Liver (tissue), 9 donors: ENCODE measurements around the gene FGD6. TPM values are rescaled to one million over a fixed set of nuclear protein-coding genes. Genes with fewer than 3 reads are reported as not detected.

Source experiments
- DNase-seq: peaks from one replicate; pipeline ENCODE4 v3.0.0-alpha.2; 2017; ENCODE audit warnings: low spot score
- H3K27ac ChIP-seq, 2 donors: one replicate each; pipeline ENCODE4 v1.7.0; 2013; ENCODE audit warnings: inconsistent platforms in 2 of 2, low read length in 2 of 2, control low read depth in 1 of 2, low read depth in 1 of 2, mild to moderate bottlenecking in 1 of 2
- H3K27me3 ChIP-seq, 4 donors: one replicate each; pipeline versions ENCODE4 v1.6.1 to v1.7.0; 2013; ENCODE audit warnings: low read length in 3 of 4, inconsistent platforms in 1 of 4, mild to moderate bottlenecking in 1 of 4, moderate library complexity in 1 of 4; ENCODE audit not compliant: control insufficient read depth in 4 of 4, insufficient read depth in 4 of 4
- H3K36me3 ChIP-seq, 4 donors: one replicate each; pipeline versions ENCODE4 v1.6.1 to v1.7.0; 2013; ENCODE audit warnings: low read length in 3 of 4, mild to moderate bottlenecking in 3 of 4, low read depth in 1 of 4, moderate library complexity in 1 of 4; ENCODE audit not compliant: control insufficient read depth in 4 of 4, insufficient read depth in 3 of 4
- H3K4me1 ChIP-seq, 4 donors: one replicate each; pipeline versions ENCODE4 v1.6.1 to v1.7.0; 2013; ENCODE audit warnings: low read length in 3 of 4, mild to moderate bottlenecking in 3 of 4, moderate library complexity in 1 of 4; ENCODE audit not compliant: control insufficient read depth in 4 of 4, insufficient read depth in 4 of 4
- H3K4me3 ChIP-seq, 3 donors: one replicate each; pipeline versions ENCODE4 v1.6.1 to v1.7.0; 2013; ENCODE audit warnings: low read length in 3 of 3, control low read depth in 1 of 3, low read depth in 1 of 3, mild to moderate bottlenecking in 1 of 3
- H3K9ac ChIP-seq, 2 donors: one replicate each; pipeline ENCODE4 v1.7.0; 2013; ENCODE audit warnings: low read length in 2 of 2, mild to moderate bottlenecking in 2 of 2, moderate library complexity in 2 of 2, control low read depth in 1 of 2, low read depth in 1 of 2
- H3K9me3 ChIP-seq, 4 donors: one replicate each; pipeline versions ENCODE4 v1.6.1 to v1.7.0; 2013; ENCODE audit warnings: low read length in 3 of 4; ENCODE audit not compliant: control insufficient read depth in 4 of 4
- EGR1 ChIP-seq, 2 donors: IDR thresholded peaks; 2 replicates each; pipeline ENCODE4 v1.6.1; 2016 to 2018; ENCODE audit warnings: antibody characterized with exemption in 2 of 2, low read depth in 2 of 2
- FOXA1 ChIP-seq: IDR thresholded peaks from 2 replicates; pipeline ENCODE4 v1.6.1; 2016; ENCODE audit warnings: antibody characterized with exemption
- FOXA2 ChIP-seq: IDR thresholded peaks from 2 replicates; pipeline ENCODE4 v1.6.1; 2016; ENCODE audit warnings: antibody characterized with exemption
- GABPA ChIP-seq, 2 donors: IDR thresholded peaks in 1 of 2; conservative IDR thresholded peaks in 1 of 2; 2 replicates each; pipeline ENCODE4 v1.6.1; 2016; ENCODE audit warnings: antibody characterized with exemption in 2 of 2, mild to moderate bottlenecking in 1 of 2, moderate library complexity in 1 of 2
- HNF4A ChIP-seq, 2 donors: conservative IDR thresholded peaks; 2 replicates each; pipeline ENCODE4 v1.6.1; 2016; ENCODE audit warnings: antibody characterized with exemption in 2 of 2, mild to moderate bottlenecking in 2 of 2
- HNF4G ChIP-seq: IDR thresholded peaks from 2 replicates; pipeline ENCODE4 v1.6.1; 2016; ENCODE audit warnings: antibody characterized with exemption
- JUND ChIP-seq, 2 donors: IDR thresholded peaks; 2 replicates each; pipeline ENCODE4 v1.6.1; 2016; ENCODE audit warnings: antibody characterized with exemption in 2 of 2
- RAD21 ChIP-seq, 2 donors: IDR thresholded peaks; 2 replicates each; pipeline ENCODE4 v1.6.1; 2016; ENCODE audit warnings: antibody characterized with exemption in 2 of 2, mild to moderate bottlenecking in 2 of 2
- RXRA ChIP-seq, 2 donors: IDR thresholded peaks; 2 replicates each; pipeline ENCODE4 v1.6.1; 2017 to 2018; ENCODE audit warnings: antibody characterized with exemption in 2 of 2, mild to moderate bottlenecking in 1 of 2
- TAF1 ChIP-seq: conservative IDR thresholded peaks from 2 replicates; pipeline ENCODE4 v1.6.1; 2016; ENCODE audit warnings: antibody characterized with exemption, mild to moderate bottlenecking
- YY1 ChIP-seq: IDR thresholded peaks from 2 replicates; pipeline ENCODE4 v1.6.1; 2016; ENCODE audit warnings: antibody characterized with exemption, mild to moderate bottlenecking
- WGBS: extraction: QIAGEN DNeasy Blood & Tissue Kit; methylation state at CpG from one replicate; pipeline ENCODE4 v1.1.7; 2013; 5-methylcytosine and 5-hydroxymethylcytosine counted together
- polyA plus RNA-seq, 2 donors: library from polyadenylated mRNA; stranded (reverse) in 1 of 2; unstranded in 1 of 2; fragments of 200-250 nt in 1 of 2; fragments of >200 nt in 1 of 2; fragmentation: Nextera tagmentation in 1 of 2; extraction: Ambion mirVana in 1 of 2; gene quantifications; one replicate each; pipeline versions ENCODE4 v1.2.1 to v1.2.3, GENCODE V29; 2013 to 2015
- total RNA-seq, 2 donors: library from RNA; depleted of rRNA; stranded (reverse); fragments of >200 nt; gene quantifications; one replicate each; pipeline ENCODE4 v1.2.3, GENCODE V29; 2014
- TF ChIP-seq, protein P1 (sequence below): IDR thresholded peaks from 2 replicates; pipeline ENCODE4 v1.6.1; 2016; ENCODE audit warnings: antibody characterized with exemption
- TF ChIP-seq, protein P2 (sequence below): IDR thresholded peaks from 2 replicates; pipeline ENCODE4 v1.6.1; 2016; ENCODE audit warnings: antibody characterized with exemption
- TF ChIP-seq, protein P3 (sequence below): IDR thresholded peaks from 2 replicates; pipeline ENCODE4 v1.6.1; 2016; ENCODE audit warnings: antibody characterized with exemption, mild to moderate bottlenecking
- TF ChIP-seq, protein P4 (sequence below): fragments of 150-350 bp; IDR thresholded peaks from 2 replicates; pipeline ENCODE4 v1.5.1; 2017; ENCODE audit warnings: improper control_type of control experiment, low read depth, low read length; ENCODE audit not compliant: missing input control
- TF ChIP-seq, protein P5 (sequence below): IDR thresholded peaks from 2 replicates; pipeline ENCODE4 v1.6.1; 2016; ENCODE audit warnings: antibody characterized with exemption
- donor health status: healthy.
- donor health status: healthy.
- donor health status: healthy.
- donor health status: healthy.
- donor health status: healthy.

Gene FGD6
- total and polyA plus RNA-seq, 4 donors: 0.54 to 6.9 (median 2.4) TPM

DNA sequence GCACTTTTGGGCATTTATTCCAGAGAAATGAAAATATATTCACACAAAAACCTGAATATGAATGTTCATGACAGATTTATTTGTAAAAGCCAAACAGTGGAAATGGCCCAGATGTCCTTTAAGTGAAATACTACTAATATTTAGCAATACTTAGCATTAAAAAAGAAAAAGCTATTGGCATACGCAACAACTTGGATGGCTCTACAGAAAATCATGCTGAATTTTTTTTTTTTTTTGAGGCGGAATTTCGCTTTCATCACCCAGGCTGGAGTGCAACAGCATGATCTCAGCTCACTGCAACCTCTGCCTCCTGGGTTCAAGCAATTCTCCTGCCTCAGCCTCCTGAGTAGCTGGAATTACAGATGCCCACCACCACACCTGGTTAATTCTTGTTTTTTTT is 24.1 kb downstream of the FGD6 start:
- Histone ChIP-seq H3K4me1 (peaks cover 1 to 12% (median 5%) of the 10 kb centered on the region in 4 donors), H3K27me3 (no peaks in the 10 kb centered on the region), H3K9ac (no peak overlapping the region), H3K27ac (no peak overlapping the region), H3K36me3 (peaks cover 0 to 2% (median 0%) of the 10 kb centered on the region in 4 donors), H3K4me3 (no peak overlapping the region), H3K9me3 (no peaks in the 10 kb centered on the region)
- no peak for TF ChIP-seq EGR1 (IDR thresholded peaks at IDR 0.05; ENCODE audit: low read depth in 2 of 2)
- TF ChIP-seq, protein P1, sequence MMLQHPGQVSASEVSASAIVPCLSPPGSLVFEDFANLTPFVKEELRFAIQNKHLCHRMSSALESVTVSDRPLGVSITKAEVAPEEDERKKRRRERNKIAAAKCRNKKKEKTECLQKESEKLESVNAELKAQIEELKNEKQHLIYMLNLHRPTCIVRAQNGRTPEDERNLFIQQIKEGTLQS: no peak
- TF ChIP-seq YY1: no peak
- TF ChIP-seq RAD21 (IDR thresholded peaks at IDR 0.05): no peak
- no peak for TF ChIP-seq FOXA2
- TF ChIP-seq FOXA1: no peak
- no peak for TF ChIP-seq GABPA (IDR thresholded peaks at IDR 0.05 in 1 of 2, conservative IDR thresholded peaks at IDR 0.05 in 1 of 2)
- TF ChIP-seq, protein P2, sequence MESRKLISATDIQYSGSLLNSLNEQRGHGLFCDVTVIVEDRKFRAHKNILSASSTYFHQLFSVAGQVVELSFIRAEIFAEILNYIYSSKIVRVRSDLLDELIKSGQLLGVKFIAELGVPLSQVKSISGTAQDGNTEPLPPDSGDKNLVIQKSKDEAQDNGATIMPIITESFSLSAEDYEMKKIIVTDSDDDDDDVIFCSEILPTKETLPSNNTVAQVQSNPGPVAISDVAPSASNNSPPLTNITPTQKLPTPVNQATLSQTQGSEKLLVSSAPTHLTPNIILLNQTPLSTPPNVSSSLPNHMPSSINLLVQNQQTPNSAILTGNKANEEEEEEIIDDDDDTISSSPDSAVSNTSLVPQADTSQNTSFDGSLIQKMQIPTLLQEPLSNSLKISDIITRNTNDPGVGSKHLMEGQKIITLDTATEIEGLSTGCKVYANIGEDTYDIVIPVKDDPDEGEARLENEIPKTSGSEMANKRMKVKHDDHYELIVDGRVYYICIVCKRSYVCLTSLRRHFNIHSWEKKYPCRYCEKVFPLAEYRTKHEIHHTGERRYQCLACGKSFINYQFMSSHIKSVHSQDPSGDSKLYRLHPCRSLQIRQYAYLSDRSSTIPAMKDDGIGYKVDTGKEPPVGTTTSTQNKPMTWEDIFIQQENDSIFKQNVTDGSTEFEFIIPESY: no peak
- TF ChIP-seq JUND (IDR thresholded peaks at IDR 0.05): no peak
- TF ChIP-seq RXRA (IDR thresholded peaks at IDR 0.05): no peak
- TF ChIP-seq, protein P3, sequence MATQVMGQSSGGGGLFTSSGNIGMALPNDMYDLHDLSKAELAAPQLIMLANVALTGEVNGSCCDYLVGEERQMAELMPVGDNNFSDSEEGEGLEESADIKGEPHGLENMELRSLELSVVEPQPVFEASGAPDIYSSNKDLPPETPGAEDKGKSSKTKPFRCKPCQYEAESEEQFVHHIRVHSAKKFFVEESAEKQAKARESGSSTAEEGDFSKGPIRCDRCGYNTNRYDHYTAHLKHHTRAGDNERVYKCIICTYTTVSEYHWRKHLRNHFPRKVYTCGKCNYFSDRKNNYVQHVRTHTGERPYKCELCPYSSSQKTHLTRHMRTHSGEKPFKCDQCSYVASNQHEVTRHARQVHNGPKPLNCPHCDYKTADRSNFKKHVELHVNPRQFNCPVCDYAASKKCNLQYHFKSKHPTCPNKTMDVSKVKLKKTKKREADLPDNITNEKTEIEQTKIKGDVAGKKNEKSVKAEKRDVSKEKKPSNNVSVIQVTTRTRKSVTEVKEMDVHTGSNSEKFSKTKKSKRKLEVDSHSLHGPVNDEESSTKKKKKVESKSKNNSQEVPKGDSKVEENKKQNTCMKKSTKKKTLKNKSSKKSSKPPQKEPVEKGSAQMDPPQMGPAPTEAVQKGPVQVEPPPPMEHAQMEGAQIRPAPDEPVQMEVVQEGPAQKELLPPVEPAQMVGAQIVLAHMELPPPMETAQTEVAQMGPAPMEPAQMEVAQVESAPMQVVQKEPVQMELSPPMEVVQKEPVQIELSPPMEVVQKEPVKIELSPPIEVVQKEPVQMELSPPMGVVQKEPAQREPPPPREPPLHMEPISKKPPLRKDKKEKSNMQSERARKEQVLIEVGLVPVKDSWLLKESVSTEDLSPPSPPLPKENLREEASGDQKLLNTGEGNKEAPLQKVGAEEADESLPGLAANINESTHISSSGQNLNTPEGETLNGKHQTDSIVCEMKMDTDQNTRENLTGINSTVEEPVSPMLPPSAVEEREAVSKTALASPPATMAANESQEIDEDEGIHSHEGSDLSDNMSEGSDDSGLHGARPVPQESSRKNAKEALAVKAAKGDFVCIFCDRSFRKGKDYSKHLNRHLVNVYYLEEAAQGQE: no peak
- TF ChIP-seq HNF4G: no peak
- TF ChIP-seq, protein P4, sequence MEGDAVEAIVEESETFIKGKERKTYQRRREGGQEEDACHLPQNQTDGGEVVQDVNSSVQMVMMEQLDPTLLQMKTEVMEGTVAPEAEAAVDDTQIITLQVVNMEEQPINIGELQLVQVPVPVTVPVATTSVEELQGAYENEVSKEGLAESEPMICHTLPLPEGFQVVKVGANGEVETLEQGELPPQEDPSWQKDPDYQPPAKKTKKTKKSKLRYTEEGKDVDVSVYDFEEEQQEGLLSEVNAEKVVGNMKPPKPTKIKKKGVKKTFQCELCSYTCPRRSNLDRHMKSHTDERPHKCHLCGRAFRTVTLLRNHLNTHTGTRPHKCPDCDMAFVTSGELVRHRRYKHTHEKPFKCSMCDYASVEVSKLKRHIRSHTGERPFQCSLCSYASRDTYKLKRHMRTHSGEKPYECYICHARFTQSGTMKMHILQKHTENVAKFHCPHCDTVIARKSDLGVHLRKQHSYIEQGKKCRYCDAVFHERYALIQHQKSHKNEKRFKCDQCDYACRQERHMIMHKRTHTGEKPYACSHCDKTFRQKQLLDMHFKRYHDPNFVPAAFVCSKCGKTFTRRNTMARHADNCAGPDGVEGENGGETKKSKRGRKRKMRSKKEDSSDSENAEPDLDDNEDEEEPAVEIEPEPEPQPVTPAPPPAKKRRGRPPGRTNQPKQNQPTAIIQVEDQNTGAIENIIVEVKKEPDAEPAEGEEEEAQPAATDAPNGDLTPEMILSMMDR: no peak
- TF ChIP-seq, protein P5, sequence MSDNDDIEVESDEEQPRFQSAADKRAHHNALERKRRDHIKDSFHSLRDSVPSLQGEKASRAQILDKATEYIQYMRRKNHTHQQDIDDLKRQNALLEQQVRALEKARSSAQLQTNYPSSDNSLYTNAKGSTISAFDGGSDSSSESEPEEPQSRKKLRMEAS: no peak
- TF ChIP-seq TAF1: no peak
- DNase-seq: no peak
- WGBS: 97% methylated on average over 3 of the region's 3 CpGs

DNA sequence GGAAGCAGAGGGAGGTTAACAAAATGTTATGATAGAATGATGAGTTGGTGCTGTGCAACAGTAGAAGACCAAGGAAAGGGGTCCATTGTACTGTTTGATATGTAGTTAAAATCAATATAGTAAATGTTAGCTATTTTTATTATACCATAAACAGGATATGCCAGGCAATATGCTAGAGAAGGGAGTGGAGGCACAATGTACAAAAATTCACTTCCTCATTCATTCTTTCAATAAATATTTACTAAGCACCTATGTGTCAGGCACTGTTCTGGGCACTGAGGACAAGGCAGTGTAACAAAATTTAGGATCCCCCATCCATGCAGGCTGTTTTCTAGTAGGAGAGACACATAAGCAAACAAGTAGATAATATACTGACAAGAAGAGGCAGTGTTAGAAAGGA is 25.0 kb downstream of the FGD6 start:
- Histone ChIP-seq H3K9ac (no peak overlapping the region), H3K4me1 (peaks cover 1 to 12% (median 5%) of the 10 kb centered on the region in 4 donors), H3K27me3 (no peaks in the 10 kb centered on the region), H3K36me3 (peaks cover 0 to 2% (median 0%) of the 10 kb centered on the region in 4 donors), H3K27ac (no peak overlapping the region), H3K9me3 (no peaks in the 10 kb centered on the region), H3K4me3 (no peak overlapping the region)
- DNase-seq: no peak
- TF ChIP-seq TAF1: no peak
- no peak for TF ChIP-seq HNF4A (conservative IDR thresholded peaks at IDR 0.05)
- no peak for TF ChIP-seq RAD21 (IDR thresholded peaks at IDR 0.05)
- TF ChIP-seq, protein P2: no peak
- no peak for TF ChIP-seq HNF4G
- no peak for TF ChIP-seq FOXA1
- no peak for TF ChIP-seq YY1
- TF ChIP-seq, protein P4: no peak
- TF ChIP-seq EGR1 (IDR thresholded peaks at IDR 0.05; ENCODE audit: low read depth in 2 of 2): no peak
